Measurements from ENCODE around the gene ZFR2.
"Not testable (repeated sequence)": the region's sequence is repeated elsewhere in the genome, so short reads cannot be mapped to it uniquely, and the experiment has no call there.

ZFR2 gene

DNA sequence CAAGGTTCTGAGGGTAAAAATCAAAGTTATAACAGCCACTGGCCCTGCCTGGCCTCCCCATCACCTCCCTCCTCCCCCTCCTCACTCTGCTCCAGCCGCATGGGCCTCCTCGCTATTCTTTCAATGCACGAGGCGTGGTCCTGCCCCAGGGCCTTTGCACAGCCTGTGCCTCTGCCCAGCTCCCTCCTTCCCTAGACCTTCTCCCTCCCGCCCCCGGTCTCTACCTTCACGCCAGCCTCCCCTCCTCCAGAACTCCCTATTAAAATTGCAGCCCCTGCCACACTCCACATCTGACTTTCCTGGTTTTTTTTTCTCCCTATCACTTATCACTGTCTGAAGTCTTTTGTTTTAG is 100.1 kb downstream of the ZFR2 start:
- DNase-seq: no peak

DNA sequence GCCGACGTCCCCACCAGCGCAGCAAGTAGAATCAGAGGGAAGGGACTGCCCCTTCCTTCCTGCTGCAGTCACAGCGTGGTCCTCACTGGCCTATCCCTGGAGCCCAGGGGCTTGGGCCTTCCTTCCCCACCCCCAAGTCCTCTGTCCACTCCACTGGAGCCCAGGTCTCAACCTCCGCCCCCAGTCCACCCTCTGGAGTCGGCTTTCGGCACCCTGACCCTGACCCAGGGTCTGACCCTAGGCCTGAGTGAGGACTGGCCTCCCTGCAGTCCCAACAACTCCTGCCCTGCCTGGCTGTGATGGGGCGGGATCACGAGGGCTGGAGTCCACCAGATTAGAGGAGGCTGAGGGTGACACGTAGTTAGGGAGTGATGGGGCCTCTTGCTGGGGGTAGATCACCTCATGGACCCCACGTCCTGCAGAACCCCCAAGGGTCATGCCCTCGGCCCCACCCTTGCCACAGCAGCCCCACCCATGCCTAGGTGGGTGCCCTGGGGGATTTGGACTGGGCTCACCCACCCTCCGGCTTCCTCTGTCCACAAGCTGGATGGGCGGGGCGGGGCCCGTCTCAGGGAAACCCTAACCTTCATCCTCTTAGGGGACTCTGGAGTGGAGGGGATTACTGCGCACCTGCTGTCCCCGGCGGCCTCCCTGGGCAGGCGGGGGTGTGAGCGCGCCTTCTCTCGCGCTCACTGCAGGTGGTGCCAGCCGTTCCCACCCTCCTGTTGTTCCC is 100.7 kb downstream of the ZFR2 start:
- DNase-seq: no peak

DNA sequence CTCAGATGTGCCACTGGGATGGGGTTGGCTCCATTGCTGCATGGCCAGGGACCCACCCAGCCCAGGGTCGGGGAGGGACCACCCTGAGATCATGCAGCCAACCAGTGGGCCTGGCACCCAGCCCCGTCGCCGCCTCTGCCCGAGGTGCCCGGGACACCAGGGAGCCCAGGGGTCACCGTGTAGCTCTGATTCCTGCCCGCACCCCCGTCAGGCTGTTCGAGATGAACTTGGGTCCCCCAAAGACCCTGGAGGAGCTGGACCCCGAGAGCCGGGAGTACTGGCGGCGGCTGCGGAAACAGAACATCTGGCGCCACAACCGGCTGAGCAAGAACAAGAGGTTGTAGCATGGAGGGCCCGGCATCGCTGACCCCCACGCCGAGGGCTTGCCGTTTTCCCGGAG is 101.8 kb downstream of the ZFR2 start:
- DNase-seq: no peak

DNA sequence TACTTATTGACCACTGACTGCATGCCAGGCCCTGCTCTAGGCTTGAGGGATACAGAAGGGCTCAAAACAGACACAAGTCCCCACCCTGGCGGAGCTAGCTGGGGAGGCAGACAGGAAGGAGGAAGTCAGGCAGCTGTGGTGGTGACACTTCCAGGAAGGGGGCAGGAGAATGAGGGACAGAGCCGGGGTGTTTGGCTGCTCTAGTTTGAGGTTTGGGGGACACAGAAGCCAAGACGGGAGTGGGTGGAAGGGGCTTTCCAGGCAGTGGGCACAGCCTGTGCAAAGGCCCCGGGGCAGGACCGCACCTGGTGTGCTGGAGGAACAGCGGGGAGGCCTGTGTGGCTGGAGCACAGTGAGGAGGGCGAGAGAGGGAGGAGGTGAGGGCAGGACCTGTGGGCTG is 102.3 kb downstream of the ZFR2 start:
- no peak for DNase-seq

DNA sequence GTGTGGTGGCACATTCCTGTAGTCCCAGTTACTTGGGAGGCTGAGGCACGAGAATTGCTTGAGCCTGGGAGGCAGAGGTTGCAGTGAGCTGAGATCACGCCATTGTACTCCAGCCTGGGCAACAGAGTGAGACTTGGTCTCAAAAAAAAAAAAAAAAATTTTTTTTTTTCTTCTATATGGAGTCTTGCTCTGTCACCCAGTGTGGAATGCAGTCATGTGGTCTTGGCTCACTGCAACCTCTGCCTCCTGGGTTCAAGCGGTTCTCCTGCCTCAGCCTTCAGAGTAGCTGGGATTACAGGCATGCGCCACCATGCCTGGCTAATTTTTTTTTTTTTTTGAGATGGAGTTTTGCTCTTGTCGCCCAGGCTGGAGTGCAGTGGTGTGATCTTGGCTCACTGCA is 103.1 kb downstream of the ZFR2 start:
- not testable (repeated sequence) for DNase-seq

DNA sequence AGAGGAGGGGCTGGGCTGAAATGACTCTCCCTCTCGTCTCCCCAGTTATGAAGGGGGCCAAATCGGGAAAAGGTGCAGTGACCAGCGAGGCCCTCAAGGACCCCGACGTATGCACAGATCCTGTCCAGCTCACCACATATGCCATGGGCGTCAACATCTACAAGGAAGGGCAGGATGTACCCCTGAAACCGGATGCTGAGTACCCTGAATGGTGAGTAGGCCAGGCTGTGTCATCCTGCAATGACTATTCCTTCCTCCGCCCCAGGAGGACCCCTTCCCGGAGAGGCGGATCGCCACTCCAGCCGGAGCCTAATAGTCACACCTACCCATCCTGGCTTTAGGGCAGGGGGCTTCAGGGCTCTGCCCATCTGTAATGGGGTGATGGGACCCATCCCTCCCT is 103.7 kb downstream of the ZFR2 start:
- no peak for DNase-seq

DNA sequence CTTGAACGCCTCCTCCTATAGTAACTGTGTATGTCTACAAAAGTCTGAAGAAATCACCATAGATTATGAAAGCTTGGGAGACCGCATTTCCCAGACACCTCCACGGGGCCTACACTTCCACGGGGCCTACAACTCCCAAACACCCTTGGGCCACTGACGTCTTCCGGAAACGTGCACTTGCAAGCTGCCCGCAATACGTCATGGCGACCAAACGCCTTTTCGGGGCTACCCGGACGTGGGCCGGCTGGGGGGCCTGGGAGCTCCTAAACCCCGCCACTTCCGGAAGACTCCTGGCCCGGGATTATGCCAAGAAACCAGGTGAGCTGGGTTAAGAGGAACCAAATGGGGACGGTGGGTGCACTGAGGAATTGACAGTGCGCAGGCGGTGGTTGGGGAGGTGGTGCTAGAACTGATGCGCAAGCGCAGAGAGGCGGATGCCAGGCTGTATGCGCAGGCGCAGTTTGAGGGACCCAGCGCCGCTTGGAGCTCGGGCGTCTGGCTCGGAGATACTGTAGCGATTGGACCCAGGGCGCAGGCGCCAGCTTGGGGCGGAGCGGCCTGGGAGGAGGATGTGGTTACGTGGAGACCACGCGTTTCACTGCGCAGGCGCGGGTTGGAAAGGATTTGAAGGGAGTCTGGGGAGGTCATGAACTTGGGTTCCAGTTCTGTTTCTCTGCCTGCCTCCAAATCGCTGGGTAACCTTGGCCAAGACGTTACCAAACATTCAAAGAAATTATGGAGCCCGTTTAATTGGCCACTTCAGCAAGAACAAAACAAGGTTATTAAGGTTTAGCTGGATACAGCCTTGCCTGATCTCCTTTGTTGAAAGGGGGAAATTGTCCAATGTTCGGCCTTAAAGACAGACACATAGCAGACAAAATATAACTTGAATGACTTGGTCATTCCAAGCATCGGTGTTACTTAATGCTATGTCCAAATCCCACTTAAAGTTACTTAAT is 106.1 kb downstream of the ZFR2 start, which contains the start of gene MRPL54:
Gene MRPL54, plus strand, starts transcription at position 182 of the 959 bp plus-strand sequence. Its CDS starts 19 bp downstream, at position 201.
- peak; percentile 93 for DNase-seq

DNA sequence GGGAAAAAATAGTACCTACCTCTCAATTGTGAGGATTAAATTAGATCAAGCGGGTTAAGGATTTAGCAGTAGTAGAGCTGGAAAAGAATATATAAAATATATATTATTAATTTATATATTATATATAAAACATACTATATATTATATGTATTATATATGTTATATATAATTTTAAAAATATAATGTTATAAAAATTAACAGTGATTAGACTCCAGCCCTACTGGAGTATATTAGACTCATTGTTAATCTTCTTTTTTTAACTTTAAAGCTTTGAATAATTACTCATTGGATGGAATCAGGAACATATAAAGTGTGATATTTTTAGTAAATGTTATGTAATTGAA is 106.7 kb downstream of the ZFR2 start:
- DNase-seq: no peak

DNA sequence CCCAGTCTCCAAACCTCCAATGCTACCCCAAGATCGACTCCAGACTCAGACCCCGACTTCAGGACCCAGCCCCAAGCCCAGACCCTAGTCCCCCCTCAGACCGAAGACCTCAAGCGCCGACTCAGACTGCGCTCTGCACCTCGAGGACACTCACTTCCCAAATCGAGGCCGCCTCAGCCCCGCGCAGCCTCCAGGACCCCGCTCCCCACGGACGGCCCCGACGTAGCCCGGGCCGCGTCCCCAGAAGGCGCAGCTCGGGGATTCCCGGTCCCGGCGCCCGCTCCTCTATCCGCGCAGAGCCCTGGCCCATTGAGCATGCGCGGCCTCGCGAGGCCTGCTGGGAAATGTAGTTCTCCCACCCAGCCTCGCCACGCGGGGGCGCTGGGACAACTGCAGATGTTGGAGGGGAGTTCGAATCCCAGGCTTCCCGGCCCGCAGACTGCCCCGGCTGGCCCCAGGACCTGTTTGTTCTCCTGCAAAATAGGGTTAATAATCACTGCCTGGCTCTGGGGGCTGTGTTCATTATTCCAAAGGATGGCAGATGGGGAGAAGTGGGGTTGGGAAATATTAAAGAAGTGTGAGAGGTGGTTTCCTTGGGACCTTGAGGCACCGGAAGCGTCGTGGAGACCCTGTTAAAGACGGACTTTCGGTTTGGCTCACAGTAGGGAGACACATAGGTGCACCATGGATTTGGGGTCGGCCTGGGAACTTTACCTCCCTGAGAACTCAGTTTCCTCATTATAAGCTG is 107.3 kb downstream of the ZFR2 start, which contains the start of gene APBA3:
Gene APBA3, minus strand, starts transcription at position 311 of the 748 bp plus-strand sequence. CDS start 1,428 bp downstream, outside the sequence.
- peak; percentile 54 for DNase-seq

DNA sequence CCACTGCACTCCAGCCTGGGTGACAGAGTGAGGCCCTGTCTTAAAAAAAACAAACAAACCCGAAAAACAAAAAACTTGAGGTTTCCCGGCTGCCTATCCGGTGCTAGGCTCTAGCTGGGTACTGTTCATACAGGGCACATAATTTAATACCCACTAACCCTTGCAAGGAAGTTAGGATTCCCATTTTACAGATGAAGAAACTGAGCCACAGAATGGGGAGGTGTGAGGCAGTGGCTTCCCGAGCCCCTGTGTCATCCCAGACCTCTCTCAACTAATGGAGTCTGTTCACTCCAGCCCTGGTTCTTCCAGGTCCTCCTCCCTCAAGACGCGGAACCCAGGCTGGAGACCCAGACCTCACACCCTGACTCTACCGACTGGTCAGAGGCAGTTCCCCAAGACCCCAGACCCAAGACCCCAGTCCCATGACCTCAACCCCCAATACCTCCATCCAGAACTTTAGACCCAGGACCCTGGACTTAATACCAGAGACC is 107.9 kb downstream of the ZFR2 start:
- DNase-seq: no peak

DNA sequence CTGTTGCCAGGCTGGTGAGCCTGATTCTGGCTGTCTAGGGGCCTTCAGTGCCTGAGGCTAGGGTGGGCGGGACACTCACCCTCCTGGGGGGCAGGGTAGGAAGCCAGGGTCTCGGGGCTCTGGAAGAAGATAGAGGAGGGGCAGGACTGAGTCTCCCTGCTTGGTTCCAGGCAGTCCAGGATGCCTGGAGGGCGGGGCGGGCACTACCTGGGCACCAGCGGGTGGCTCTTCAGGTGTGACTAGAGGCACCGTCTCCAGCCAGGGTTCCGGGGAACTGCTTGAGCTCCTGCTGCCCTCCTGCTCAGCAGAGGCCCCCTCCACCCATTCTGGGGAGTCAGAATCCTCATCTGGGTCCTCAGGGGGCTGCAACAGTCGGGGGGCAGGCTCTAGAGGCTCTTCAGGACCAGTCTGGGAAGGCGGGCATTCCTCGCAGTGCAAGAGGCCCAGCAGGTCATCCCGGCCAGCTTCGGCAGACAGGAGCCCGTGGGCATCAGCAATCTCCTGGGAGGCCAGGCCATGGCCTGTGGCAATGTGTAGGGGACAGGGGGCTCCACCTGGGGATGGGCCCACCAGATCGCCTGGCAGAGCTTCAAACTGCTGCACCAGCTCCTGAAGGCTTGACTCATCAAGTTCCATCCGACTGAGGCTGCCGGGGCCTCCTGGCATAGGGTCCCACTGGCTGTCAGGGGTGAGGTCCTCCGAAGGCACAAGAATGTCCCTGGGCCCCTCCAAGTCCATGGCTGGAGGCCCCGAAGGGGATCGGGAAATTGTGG is 109.2 kb downstream of the ZFR2 start:
- no peak for DNase-seq

DNA sequence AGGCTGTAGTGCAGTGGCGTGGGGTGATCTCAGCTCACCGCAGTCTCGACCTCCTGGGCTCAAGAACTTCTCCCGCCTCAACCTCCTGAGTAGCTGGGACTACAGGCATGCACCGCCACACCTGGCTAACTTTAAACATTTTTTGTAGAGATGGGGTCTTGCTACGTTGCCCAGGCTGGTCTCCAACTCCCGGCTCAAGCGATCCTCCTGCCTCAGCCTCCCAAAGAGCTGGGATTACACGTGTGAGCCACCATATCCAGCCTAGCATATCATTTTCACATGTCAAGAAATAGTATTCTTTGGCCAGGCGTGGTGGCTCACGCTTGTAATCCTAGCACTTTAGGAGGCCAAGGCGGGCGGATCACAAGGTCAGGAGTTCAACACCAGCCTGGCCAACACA is 110.5 kb downstream of the ZFR2 start:
- not testable (repeated sequence) for DNase-seq

DNA sequence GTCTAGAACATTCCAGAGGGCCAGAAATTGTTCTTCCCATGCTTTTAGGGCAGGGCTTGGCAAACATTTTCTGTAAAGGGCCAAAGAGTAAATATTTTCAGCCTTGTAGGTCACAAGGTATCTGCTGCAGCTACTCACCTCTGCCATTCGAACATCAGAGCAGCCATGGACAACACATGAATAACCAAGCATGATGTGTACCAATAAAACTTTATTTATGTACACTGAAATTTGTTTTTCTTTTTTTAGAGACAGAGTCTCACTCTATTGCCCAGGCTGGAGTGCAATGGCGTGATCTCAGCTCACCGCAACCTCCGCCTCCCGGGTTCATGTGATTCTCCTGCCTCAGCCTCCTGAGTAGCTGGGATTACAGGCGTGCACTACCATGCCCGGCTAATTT is 111.1 kb downstream of the ZFR2 start:
- not testable (repeated sequence) for DNase-seq
